Measurements from ENCODE around the gene AKAP17A. TPM values are rescaled to one million over a fixed set of nuclear protein-coding genes. Genes with fewer than 3 reads are reported as not detected.

The AKAP17A gene
- total RNA-seq, 1 donor from 2014 or later = 52.7 TPM

DNA sequence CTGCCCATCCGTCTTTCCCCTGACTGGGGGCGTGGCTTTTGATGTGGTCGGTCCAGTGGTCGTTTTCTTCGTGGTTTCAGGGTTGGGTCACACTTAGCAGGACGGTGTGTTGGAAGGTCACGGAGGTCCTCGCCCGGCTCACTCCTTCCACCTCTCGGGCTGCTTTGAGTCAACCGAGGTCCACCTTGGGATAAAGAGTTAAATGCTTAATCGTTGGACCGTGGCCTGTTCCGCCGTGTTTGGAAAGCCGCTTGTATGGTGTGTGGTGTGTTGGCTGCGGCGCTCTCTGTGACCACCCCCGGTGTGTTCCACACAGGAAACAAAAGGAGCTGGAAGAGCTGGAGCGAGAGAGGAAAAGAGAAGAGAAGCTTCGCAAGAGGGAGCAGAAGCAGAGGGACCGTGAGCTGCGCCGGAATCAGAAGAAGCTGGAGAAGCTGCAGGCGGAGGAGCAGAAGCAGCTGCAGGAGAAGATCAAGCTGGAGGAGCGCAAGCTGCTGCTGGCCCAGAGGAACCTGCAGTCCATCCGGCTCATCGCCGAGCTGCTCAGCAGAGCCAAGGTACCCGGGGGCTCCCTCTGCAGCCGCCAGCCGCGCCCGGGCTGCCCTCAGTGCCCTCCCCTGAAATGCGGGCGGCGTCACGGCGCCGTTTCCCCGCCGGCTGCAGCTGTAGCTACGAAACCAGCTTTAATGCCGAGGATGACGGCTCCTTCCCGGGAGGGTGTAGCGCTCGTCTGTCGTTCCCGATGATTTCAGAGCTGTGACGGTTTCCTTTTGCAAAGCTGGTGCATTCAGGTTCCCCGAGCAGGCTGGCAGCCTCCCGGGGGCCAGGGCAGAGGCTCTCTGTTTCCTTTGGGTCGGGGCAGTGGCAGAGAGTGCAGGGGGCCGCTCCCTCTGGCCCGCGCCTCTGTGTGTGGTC lies 7.7 kb downstream of the AKAP17A start:
- H3K4me3 Mint-ChIP-seq (ENCODE audit: low read depth) = no peak overlapping the region
- no peaks in the 10 kb centered on the region for H3K27me3 Mint-ChIP-seq
- H3K36me3 Mint-ChIP-seq (ENCODE audit: insufficient read depth) = peaks cover 39% of the 10 kb centered on the region
- TF ChIP-seq, protein P1, sequence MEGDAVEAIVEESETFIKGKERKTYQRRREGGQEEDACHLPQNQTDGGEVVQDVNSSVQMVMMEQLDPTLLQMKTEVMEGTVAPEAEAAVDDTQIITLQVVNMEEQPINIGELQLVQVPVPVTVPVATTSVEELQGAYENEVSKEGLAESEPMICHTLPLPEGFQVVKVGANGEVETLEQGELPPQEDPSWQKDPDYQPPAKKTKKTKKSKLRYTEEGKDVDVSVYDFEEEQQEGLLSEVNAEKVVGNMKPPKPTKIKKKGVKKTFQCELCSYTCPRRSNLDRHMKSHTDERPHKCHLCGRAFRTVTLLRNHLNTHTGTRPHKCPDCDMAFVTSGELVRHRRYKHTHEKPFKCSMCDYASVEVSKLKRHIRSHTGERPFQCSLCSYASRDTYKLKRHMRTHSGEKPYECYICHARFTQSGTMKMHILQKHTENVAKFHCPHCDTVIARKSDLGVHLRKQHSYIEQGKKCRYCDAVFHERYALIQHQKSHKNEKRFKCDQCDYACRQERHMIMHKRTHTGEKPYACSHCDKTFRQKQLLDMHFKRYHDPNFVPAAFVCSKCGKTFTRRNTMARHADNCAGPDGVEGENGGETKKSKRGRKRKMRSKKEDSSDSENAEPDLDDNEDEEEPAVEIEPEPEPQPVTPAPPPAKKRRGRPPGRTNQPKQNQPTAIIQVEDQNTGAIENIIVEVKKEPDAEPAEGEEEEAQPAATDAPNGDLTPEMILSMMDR (IDR thresholded peaks at IDR 0.05; ENCODE audit: unreplicated experiment) = no peak
- H3K9me3 Mint-ChIP-seq (ENCODE audit: low read depth) = no peaks in the 10 kb centered on the region
- no peak for DNase-seq (ENCODE audit: low spot score, unreplicated experiment)
- H3K4me1 Mint-ChIP-seq (ENCODE audit: low read depth) = no peaks in the 10 kb centered on the region
- peak overlapping the region; percentile 4 for H3K27ac Mint-ChIP-seq

DNA sequence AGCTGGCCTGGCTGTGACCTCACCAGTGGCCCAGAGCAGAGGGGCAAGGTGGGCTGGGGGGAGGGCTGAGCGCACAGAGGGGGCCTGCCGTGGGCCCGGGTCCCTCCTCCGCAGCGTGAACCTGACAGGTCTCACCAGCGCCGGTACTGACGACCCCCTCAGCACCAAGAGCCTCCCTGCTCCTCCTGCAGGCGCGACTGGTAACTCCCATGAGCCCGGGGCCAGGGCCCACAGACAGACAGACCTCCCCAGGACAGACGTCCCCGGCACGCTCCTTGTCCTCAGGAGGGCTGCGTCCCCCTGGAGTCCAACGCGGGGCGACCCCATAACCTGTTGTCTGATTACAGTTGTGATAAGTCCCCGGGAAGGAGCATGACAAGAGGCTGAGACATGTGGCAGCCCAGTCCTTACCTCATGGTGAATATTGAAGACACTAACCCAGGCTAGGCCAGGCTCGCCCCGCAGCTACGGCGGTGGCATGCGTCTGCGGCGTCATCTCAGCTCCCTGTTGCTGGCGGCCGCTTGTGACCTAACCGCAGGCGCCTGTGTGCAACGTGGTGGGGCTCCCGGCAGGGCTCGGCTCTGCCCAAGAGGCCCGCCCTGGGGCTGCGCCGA lies 8.5 kb downstream of the AKAP17A start:
- no peaks in the 10 kb centered on the region for H3K9me3 Mint-ChIP-seq (ENCODE audit: low read depth)
- peaks cover 43% of the 10 kb centered on the region for H3K36me3 Mint-ChIP-seq (ENCODE audit: insufficient read depth)

DNA sequence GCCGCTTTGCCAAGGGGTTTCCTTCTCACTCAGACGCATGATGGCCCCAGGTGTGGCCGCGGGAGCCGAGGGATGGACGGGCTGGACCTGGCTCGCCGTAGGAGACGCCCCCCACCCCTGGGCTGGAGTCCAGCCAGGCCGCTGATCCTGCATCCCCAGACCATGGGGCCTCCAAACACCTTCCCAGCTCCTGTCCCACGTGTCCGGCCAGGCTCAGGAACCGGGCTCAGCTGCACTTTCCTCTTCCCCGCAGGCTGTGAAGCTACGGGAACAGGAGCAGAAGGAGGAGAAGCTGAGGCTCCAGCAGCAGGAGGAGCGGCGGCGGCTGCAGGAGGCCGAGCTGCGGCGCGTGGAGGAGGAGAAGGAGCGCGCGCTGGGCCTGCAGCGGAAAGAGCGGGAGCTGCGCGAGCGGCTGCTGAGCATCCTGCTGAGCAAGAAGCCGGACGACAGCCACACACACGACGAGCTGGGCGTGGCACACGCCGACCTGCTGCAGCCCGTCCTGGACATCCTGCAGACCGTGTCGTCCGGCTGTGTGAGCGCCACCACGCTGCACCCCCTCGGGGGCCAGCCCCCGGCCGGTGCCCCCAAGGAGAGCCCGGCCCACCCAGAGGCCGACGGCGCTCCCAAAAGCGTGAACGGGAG lies 9.1 kb downstream of the AKAP17A start:
- Mint-ChIP-seq H3K4me3 (ENCODE audit: low read depth) (no peak overlapping the region), H3K36me3 (ENCODE audit: insufficient read depth) (peaks cover 40% of the 10 kb centered on the region), H3K9me3 (ENCODE audit: low read depth) (no peaks in the 10 kb centered on the region), H3K27me3 (no peaks in the 10 kb centered on the region), H3K27ac (no peak overlapping the region), H3K4me1 (ENCODE audit: low read depth) (no peaks in the 10 kb centered on the region)
- no peak for DNase-seq (ENCODE audit: low spot score, unreplicated experiment)
- TF ChIP-seq, protein P1 (IDR thresholded peaks at IDR 0.05; ENCODE audit: unreplicated experiment) = no peak

More for the DNA sequence above, 8.5 kb downstream of the AKAP17A start:
- Mint-ChIP-seq H3K4me3 (ENCODE audit: low read depth) (no peak overlapping the region), H3K27ac (no peak overlapping the region), H3K4me1 (ENCODE audit: low read depth) (no peaks in the 10 kb centered on the region), H3K27me3 (no peaks in the 10 kb centered on the region)
- no peak for DNase-seq (ENCODE audit: low spot score, unreplicated experiment)
- TF ChIP-seq, protein P1 (IDR thresholded peaks at IDR 0.05; ENCODE audit: unreplicated experiment) = no peak

DNA sequence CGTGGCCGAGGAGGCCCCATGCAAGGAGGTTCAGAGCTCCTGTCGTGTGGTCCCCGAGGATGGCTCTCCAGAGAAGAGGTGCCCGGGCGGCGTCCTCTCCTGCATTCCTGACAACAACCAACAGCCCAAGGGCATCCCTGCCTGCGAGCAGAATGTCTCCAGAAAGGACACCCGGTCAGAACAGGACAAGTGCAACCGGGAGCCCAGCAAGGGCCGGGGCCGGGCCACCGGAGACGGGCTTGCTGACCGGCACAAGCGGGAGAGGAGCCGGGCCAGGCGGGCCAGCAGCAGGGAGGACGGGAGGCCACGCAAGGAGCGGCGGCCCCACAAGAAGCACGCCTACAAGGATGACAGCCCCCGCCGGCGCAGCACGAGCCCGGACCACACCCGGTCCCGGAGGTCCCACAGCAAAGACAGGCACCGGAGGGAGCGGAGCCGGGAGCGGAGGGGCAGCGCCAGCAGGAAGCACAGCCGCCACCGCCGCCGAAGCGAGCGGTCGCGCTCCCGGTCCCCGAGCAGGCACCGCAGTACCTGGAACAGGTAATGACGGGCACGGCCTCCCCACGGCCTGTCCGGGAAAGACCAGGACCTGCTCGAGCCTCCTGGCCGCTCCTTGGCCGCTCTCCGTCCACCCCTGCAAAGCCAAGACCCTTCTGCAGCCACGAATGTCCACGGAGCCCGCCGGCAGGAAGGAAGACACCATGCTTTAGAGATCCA lies 9.8 kb downstream of the AKAP17A start:
- peaks cover 40% of the 10 kb centered on the region for H3K36me3 Mint-ChIP-seq (ENCODE audit: insufficient read depth)

More for the DNA sequence above, 9.8 kb downstream of the AKAP17A start:
- Mint-ChIP-seq H3K4me1 (ENCODE audit: low read depth) (no peaks in the 10 kb centered on the region), H3K27ac (no peak overlapping the region), H3K4me3 (ENCODE audit: low read depth) (no peak overlapping the region), H3K9me3 (ENCODE audit: low read depth) (no peaks in the 10 kb centered on the region), H3K27me3 (no peaks in the 10 kb centered on the region)
- DNase-seq (ENCODE audit: low spot score, unreplicated experiment) = no peak
- TF ChIP-seq, protein P1 (IDR thresholded peaks at IDR 0.05; ENCODE audit: unreplicated experiment) = no peak

Data from progenitor cell of endocrine pancreas (in vitro differentiated cells).